PFSK-1 (cell line): ENCODE measurements around the gene CPVL.
A peak's percentile ranks its signal among the peaks of the same experiment; 100 is the strongest.

Experiments used
- FOXP2 ChIP-seq: optimal IDR thresholded peaks from 2 replicates; pipeline ENCODE3; 2011; ENCODE audit warnings: borderline replicate concordance, control low read depth, inconsistent platforms; ENCODE audit not compliant: insufficient read depth; ENCODE audit errors: extremely low read length, extremely low read depth
- POLR2AphosphoS5 ChIP-seq: IDR thresholded peaks from 2 replicates; pipeline ENCODE4 v1.6.1; 2012; ENCODE audit warnings: low read depth, mild to moderate bottlenecking, control low read depth, low read length, moderate library complexity
- REST ChIP-seq, 2 experiments: IDR thresholded peaks; 2 replicates each; pipeline versions ENCODE4 v1.6.1 to v1.8.0; 2011 to 2012; ENCODE audit warnings: low read depth in 2 of 2, low read length in 2 of 2, control low read depth in 1 of 2, inconsistent platforms in 1 of 2, mild to moderate bottlenecking in 1 of 2, moderate library complexity in 1 of 2; ENCODE audit not compliant: insufficient read depth in 1 of 2
- SIN3A ChIP-seq: IDR thresholded peaks from 2 replicates; pipeline ENCODE4 v1.6.1; 2012; ENCODE audit warnings: mild to moderate bottlenecking, low read length, moderate library complexity, borderline replicate concordance; ENCODE audit not compliant: insufficient read depth
- TAF1 ChIP-seq: IDR thresholded peaks from 2 replicates; pipeline ENCODE4 v1.6.1; 2012; ENCODE audit warnings: low read length, control low read depth, borderline replicate concordance; ENCODE audit not compliant: insufficient read depth

Gene CPVL

GRCh38 chr7:28958235-28958979, 187.9 kb downstream of the CPVL start, which contains the start of gene TRIL:
Gene TRIL (minus strand): TSS chr7:28958330. CDS start chr7:28958046, 284 bp downstream.
- TF ChIP-seq SIN3A (no peak), FOXP2 (peak; percentile 77), REST (IDR thresholded peaks at IDR 0.05; ENCODE audit: insufficient read depth in 1 of 2, low read depth in 2 of 2, low read length in 2 of 2) (0 out of 4 replicates have a peak, but pooled peaks of 1 of the 2 experiments have one; percentile 27)

DNA sequence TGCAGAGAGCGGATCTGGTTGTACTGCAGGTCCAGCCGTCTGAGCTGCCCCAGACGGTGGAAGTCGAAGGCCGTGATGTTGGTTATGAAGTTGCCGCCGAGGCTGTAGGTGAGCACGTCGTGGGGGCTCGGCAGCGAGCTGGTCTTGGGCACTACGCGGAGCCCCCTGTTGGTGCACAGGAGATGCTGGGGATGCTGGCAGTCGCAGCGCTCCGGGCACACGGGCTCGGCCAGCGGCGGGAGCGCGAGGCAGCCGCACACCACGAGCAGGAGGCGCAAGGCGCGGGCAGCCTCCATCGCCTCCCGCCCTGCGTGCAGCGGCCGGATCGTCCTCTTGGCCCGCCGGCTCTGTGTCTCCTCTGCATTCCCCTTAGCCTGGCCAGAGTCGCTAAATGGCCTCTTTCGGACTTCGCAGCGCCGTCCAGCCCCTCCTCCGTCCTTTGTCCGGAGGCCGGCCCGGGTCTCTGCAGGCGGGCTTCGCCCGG, 188.5 kb downstream of the CPVL start:
- TF ChIP-seq REST (IDR thresholded peaks at IDR 0.05; ENCODE audit: insufficient read depth in 1 of 2, low read depth in 2 of 2, low read length in 2 of 2) (no peak), POLR2AphosphoS5 (no peak), TAF1 (no peak), FOXP2 (no peak), SIN3A (no peak)

DNA sequence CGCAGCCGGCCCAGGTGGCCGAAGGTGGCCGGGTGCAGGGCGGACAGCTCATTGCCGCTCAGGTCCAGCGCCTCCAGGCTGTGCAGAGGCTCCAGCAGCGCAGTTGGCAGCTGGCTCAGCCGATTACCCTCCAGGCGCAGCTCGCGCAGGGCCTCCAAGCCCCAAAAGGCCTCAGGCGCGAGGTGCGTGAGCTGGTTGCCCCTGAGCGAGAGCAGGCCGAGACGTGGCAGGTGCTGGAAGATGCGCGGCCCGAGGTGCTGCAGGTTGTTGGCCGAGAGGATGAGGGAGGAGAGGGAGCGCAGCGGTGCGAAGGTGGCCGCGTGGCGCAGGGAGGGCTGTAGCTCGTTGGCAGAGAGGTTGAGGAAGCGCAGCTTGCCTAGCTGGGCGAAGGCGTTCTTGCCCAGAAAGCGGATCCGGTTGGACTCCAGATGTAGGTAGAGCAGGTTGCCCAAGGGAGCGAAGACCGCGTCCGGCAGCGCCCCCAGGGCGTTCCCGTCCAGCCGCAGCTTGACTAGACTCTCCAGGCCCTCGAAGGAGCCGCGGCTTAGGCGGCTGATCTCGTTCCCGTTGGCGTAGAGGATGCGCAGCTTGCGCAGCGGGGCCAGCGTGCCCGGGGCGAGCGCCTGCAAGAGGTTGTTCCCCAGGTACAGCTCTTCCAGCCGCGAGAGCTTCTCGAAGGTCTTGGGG, 189.1 kb downstream of the CPVL start:
- TF ChIP-seq TAF1 (no peak), REST (IDR thresholded peaks at IDR 0.05; ENCODE audit: insufficient read depth in 1 of 2, low read depth in 2 of 2, low read length in 2 of 2) (no peak), FOXP2 (no peak), SIN3A (no peak), POLR2AphosphoS5 (no peak)

DNA sequence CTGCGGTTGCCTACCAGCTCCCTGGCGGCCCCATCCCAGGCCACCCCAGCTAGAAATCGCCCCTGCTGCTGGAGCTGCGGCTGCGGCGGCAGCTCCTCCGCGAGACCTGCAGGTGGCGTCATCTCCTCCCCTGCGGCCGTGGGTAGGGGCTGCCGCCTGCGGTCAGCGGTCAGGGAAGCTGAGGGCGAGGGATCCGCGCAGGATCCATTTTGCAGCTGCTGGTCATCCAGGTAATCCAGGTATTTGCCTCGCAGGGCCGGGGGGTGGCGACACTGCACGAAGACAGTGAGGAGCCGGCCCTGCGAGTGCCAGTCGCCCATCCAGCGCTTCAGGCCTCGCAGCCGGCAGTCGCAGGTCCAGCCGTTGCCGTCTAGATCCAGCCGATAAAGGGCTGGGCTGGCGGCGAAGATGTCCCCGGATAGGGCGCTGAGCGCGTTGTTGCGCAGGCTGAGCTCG, 189.7 kb downstream of the CPVL start:
- TF ChIP-seq TAF1 (no peak), POLR2AphosphoS5 (no peak), REST (IDR thresholded peaks at IDR 0.05; ENCODE audit: insufficient read depth in 1 of 2, low read depth in 2 of 2, low read length in 2 of 2) (no peak)
